Astrocyte of the cerebellum (primary cell): Measurements from ENCODE around the gene PARD6A.

Experiments used
- DNase-seq: peaks from one replicate; pipeline ENCODE4 v3.0.0-alpha.2; 2011; ENCODE audit warnings: low read depth
- H3K4me3 ChIP-seq: 2 replicates; pipeline ENCODE4 v1.5.1; 2011; ENCODE audit warnings: mild to moderate bottlenecking, low read depth, low read length, moderate library complexity
- in situ Hi-C: cut with HindIII; loops from 2 replicates; pipeline ENCODE4 v1.10.0; 2017; ENCODE audit warnings: low sequenced_read_pairs
- TF ChIP-seq, protein P1 (sequence below): IDR thresholded peaks from 2 replicates; pipeline ENCODE4 v1.5.1; 2012; ENCODE audit warnings: low read length, low read depth, moderate library complexity, mild to moderate bottlenecking; ENCODE audit errors: missing control alignments

The PARD6A gene

GRCh38 chr16:67666032-67666551, 5.3 kb downstream of the PARD6A start:
- DNase-seq: no peak
- in situ Hi-C loops: no loop called here
- H3K4me3 ChIP-seq: peak overlapping the region; percentile 64
- TF ChIP-seq, protein P1, sequence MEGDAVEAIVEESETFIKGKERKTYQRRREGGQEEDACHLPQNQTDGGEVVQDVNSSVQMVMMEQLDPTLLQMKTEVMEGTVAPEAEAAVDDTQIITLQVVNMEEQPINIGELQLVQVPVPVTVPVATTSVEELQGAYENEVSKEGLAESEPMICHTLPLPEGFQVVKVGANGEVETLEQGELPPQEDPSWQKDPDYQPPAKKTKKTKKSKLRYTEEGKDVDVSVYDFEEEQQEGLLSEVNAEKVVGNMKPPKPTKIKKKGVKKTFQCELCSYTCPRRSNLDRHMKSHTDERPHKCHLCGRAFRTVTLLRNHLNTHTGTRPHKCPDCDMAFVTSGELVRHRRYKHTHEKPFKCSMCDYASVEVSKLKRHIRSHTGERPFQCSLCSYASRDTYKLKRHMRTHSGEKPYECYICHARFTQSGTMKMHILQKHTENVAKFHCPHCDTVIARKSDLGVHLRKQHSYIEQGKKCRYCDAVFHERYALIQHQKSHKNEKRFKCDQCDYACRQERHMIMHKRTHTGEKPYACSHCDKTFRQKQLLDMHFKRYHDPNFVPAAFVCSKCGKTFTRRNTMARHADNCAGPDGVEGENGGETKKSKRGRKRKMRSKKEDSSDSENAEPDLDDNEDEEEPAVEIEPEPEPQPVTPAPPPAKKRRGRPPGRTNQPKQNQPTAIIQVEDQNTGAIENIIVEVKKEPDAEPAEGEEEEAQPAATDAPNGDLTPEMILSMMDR: no peak

GRCh38 chr16:67666559-67667452, 6.0 kb downstream of the PARD6A start, which contains the start of the genes C16orf86 and ENKD1:
Gene C16orf86, plus strand, starts transcription at chr16:67666814. Its CDS starts 157 bp downstream, at chr16:67666971.
Gene ENKD1, minus strand, starts transcription at chr16:67666750. Its CDS starts 308 bp downstream, at chr16:67666442.
- TF ChIP-seq, protein P1: no peak
- in situ Hi-C loops: no loop called here
- DNase-seq: peak; percentile 23
- peak within 1 kb of the TSS; percentile 64 for H3K4me3 ChIP-seq

DNA sequence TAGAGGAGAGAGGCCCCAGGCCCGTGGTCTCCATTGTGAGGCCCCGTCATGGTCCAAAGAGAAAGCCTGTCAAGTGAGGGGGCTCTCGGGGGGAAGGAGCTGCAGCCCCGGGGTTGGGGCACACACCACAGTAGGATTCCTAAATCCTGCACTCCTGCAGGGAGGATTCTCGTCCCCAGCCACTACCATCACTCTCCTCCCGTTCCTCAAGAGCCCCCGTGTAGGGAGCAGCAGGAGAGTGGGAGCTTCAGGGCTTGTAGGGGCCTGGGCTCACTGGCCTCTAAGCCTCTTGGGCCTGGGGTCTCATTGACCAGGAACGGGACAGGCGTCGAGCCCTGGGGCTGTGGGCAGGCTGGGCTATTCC, 6.7 kb downstream of the PARD6A start:
- in situ Hi-C loops: no loop called here
- TF ChIP-seq, protein P1: no peak
- DNase-seq: no peak
- peak overlapping the region; percentile 64 for H3K4me3 ChIP-seq

- peak; percentile 77 for DNase-seq
- peak overlapping the region; percentile 64 for H3K4me3 ChIP-seq
- TF ChIP-seq, protein P1: peak; percentile 89
- in situ Hi-C loops: no loop called here
Measured at GRCh38 chr16:67667817-67668494, 7.2 kb downstream of the PARD6A start.

DNA sequence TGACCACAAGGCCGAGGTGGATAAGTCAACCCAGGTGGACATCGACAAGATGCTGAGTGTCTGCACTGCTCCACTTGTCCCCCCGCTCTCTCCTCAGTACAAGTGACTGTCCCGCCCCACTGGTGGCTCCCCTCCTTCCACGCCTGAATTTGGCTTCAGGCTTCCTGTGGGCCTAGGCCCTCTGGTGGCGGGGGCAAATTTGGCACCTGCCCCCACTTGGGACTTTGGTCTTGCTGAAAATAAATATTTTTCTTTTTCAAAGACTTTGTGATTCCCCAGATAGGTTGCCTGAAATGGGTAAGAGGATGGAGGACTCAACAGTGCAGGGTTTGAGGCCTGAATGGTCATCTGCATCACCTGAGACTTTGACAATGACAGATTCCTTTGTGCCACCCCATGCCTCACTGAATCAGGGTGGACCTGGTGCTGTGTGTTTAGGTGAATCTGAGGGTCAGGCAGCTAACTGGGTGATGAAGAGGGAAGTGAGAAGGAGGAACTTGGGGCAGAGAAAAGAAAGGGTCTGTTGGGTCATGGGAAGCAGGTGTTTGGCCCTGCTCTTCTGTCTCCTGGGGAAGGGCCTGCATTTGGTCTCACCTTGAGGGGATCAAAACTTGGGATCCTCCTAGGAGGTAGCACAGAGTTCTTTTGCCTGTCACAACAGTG, 7.9 kb downstream of the PARD6A start:
- in situ Hi-C loops: no loop called here
- TF ChIP-seq, protein P1: peak; percentile 15
- DNase-seq: no peak
- no peak overlapping the region for H3K4me3 ChIP-seq

DNA sequence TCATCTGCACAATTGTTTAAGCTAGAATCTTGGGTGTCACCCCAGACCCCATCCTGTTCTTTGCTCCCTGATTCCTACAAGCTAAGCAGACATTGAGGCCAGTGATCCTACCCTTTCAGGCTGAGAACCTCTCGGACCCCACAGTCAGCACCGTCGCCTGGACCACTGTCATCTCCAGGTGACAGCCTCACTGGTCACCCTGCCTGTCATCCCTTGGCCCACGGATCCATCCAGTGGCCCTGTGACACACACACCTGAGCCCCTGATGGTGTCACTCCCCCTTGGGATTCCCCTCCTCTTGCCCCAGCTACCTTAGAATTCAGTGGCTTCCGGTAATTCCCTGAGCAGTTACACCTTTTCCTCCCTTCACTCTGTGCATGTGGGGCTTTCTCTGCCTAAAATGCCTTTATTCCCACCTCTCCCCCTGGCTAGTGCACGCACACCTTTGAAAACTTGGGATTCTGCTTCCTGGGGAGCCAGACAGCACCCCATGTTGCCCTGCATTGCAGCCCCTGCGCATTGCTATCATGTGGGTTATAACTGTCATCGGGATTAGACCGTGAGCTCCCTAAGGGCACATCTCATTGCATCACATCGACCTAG, 8.8 kb downstream of the PARD6A start:
- no peak for DNase-seq
- no peak overlapping the region for H3K4me3 ChIP-seq
- in situ Hi-C loops: no loop called here
- TF ChIP-seq, protein P1: no peak
